GM19328 (cell line): ENCODE measurements around the gene SIDT2.
"Not testable (repeated sequence)": the region's sequence is repeated elsewhere in the genome, so short reads cannot be mapped to it uniquely, and the experiment has no call there.

Experiments used
- ATAC-seq: cut with Tn5 transposase; IDR thresholded peaks from one replicate; pipeline ENCODE4 v1.9.1; 2021; ENCODE audit warnings: mild to moderate bottlenecking, moderate library complexity; ENCODE audit not compliant: unreplicated experiment

Gene SIDT2

DNA sequence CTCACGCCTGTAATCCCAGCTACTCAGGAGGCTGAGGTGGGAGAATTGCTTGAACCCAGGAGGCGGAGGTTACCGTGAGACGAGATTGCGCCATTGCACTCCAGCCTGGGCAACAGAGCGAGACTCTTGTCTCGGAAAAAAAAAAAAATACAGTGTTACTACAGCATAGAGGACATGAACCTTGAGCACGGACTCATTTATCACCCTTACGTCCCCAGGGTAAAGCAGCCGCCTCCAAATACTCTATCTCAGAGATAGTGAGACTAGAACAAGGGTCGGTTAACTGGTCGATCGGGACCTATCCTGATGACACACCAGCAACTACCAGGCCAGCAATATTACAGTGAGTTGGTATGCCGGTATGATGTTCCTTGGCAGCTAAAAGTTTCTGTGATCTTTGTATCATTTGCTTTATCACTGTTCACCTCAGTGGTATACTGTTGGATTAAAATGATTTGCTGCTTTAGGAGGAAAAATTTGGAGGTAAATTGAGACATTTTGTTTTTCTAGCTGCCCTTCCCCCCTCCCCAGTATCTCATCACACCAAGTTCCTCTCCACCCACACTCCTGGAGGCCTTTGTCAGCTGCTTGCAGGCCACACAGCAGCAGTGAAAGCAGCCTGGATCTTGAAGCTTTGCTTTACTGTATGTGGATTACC, 7.0 kb upstream of the SIDT2 start:
- no peak for ATAC-seq

DNA sequence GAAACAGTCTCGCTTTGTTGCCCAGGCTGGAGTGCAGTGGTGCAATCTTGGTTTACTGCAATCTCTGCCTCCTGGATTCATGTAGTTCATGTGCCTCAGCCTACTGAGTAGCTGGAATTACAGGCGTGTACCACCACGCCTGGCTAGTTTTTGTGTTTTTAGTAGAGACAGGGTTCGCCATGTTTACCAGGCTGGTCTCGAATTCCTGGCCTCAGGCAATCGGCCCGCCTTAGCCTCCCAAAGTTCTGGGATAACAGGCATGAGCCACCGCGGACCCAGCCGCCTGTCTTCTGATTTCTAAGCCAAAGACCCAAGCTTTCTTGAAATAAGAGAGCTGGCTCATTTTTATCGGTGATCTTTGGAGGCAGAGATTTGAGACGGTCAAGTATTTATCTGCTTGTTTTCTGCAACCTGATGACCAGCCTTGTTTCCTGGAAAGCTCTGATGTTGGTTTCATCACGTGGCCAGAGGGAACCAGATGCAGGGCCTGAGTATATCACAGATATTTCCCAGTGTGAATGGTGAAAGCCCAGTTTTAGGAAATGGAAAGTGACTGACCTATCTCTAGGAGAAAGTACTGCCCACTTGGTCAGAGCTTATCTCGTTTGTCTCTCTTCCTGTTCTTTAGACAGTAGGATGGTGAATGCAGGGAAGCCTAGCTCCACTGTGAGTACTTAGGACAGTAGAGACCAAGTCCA, 5.7 kb upstream of the SIDT2 start:
- ATAC-seq: no peak

DNA sequence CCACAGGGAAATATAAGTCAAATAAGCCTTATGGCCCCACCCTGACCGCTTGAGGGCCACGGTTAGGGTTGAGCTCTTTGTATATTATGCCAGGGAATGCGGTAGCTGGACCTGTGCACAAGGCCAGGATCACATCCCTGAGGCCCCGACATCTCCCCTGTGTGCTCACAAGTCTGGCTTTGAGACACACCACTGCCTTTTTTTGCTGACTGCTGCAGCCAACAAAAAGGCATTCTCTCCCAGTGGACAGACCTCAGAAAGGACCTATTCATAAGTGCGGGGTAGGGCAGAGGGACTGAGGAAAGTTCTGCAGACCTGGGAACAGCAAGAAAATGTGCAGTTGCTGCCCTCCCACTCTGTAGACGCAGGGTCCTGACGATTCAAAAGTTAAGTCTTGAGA, 3.4 kb upstream of the SIDT2 start:
- ATAC-seq: no peak

DNA sequence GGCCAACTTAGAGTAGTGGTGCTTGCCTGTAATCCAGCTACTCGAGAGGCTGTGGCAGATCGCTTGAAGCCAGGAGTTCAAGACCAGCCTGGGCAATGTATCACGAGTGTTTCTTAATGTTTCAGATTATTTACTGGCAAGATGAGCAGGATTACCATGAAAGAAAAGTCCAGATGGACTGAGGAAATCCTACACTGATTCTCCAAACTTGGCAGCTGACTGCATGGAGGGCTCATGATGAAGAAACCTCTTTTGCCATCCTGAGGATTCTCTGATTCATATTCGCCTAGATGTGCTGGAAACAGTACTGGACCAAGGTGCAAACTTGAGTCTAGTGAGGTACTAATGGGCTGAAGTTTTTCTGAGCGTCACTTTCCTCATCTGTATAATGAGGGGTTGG, 2.8 kb upstream of the SIDT2 start:
- ATAC-seq: no peak

DNA sequence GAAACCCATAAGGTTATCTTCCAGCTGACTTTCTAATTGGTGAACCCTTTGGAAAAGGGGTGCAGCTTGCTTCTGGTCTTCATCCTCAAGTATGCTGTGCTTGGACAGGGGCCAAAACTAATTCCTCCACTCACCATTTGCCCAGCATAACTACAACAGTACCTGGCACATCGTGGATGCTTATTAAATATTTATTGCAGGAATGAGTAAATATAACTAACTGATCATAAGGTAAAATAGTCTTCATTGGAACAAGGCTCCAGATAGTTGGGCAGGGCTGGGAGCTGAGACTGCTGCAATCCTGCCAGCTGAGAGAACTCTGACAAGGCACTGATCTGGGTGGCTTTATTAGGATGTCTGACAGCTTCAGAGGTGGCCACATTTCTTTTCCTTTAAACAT, 2.4 kb upstream of the SIDT2 start:
- no peak for ATAC-seq

DNA sequence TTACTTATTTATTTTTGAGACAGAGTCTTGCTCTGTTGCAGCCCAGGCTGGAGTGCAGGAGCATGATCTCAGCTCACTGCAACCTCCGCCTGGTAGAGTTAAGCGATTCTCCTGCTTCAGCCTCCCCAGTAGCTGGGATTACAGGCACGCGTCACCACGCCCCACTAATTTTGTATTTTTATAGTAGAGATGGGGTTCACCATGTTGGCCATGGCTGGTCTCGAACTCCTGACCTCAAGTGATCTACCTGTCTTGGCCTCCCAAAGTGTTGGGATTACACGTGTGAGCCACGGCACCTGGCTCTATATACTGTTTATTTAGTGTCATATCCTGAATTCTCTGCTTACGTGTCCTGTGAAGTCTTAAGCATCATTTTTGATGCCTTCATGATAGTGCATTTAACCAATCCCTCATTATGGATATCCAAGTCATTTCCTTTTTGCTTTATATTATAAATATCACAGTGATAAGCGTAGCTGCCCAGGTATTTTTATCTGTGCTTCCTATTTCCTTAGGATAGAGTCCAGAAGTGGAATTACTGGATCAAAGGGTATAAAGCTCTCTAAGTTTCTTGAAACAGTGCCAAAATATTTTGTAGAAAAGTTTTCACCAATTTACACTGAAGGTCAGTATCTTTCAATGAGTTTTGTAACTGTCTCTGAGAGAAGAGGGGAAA, 871 bp upstream of the SIDT2 start:
- no peak for ATAC-seq

DNA sequence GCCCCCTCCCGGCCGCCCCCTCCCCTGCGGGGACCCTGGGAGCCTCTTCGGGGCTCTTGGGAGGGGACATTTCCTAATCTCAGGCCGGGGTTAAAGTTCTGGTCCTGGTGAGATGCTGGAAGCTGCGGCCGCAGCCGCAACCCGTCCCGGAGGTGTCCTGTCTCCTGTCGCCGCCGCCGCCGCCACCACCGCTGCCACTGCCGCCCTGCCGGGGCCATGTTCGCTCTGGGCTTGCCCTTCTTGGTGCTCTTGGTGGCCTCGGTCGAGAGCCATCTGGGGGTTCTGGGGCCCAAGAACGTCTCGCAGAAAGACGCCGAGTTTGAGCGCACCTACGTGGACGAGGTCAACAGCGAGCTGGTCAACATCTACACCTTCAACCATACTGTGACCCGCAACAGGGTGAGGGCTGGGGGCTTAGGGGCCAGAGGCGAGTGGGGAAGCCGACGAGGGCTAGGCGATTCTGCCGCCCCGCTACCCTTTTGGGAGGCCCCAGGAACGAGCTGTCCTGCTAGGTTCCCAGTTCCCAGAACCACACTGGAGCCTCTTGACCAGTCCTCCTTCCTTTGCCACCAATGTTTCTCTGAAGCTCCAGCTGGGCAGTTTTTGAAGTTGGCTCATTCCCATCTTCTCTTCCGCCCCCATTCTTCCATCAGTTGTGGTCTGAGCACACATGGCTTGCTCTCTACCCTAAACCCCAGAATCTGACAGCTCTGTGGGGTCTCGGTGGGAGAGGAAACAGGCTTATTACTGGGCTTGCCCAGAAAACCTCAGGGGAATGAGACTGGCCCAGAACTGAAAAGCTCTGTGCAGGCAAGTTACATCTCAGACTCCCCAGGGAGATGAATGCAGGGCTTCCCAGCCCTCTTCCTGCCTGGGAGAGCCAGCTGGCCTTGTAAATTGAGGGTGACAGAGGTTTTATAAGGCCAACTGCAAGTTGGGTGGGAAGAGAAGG, 781 bp downstream of the SIDT2 start:
- no peak for ATAC-seq

DNA sequence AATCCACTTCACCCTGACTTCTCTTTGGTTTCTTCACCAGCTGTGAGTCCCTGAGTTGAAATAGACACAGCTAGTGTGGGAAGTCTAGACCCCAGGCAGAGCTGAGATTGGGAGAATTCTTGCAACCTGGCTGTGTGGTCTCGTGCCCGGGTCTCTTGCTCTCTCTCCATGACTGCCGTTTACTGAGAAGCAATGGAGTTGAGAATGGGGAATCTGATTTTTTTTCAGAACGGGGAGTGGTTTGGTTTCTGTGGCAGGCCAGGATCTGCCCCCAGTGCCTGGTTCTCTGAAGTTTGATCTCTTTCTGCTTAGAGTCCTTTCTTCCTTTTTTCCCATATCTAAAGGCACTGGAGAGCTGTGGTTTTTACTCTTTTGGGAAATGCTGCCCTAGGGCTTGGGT, 1.5 kb downstream of the SIDT2 start:
- ATAC-seq: no peak

DNA sequence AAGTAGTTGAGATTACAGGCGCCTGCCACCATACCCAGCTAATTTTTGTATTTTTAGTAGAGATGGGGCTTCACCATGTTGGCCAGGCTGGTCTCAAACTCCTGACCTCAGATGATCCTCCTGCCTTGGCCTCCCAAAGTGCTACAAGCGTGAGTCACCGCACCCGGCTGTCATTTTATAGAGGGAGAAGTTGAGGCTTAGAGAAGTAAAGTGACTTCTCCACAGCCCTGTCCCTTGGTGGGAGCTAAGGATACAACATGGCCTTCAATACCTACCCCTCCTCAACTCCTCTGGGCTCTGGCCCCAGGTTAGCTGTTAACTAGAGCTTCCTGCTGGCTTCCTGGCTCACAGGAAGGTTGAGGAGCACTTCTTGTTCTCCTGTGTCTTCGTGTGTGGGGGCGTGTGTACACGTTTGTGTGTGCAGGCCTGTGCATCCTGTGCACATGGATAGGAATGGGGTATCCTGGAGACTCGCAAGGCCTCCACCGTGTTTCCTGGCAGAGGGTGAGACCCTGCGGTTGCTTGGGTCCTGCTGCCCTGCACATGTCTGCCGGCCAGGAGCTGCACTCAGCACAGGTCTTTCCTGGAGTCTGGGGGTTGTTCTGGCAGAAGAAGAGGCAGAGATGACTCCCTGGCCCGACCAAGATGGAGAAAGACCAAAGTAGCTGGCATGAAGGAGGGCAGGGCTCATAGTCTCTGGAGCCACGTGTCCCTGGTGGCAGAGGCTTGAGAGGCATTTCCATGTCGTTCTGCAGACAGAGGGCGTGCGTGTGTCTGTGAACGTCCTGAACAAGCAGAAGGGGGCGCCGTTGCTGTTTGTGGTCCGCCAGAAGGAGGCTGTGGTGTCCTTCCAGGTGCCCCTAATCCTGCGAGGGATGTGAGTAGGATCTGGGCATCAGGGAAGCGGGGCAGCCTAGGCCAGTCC, 2.4 kb downstream of the SIDT2 start:
- ATAC-seq: no peak

DNA sequence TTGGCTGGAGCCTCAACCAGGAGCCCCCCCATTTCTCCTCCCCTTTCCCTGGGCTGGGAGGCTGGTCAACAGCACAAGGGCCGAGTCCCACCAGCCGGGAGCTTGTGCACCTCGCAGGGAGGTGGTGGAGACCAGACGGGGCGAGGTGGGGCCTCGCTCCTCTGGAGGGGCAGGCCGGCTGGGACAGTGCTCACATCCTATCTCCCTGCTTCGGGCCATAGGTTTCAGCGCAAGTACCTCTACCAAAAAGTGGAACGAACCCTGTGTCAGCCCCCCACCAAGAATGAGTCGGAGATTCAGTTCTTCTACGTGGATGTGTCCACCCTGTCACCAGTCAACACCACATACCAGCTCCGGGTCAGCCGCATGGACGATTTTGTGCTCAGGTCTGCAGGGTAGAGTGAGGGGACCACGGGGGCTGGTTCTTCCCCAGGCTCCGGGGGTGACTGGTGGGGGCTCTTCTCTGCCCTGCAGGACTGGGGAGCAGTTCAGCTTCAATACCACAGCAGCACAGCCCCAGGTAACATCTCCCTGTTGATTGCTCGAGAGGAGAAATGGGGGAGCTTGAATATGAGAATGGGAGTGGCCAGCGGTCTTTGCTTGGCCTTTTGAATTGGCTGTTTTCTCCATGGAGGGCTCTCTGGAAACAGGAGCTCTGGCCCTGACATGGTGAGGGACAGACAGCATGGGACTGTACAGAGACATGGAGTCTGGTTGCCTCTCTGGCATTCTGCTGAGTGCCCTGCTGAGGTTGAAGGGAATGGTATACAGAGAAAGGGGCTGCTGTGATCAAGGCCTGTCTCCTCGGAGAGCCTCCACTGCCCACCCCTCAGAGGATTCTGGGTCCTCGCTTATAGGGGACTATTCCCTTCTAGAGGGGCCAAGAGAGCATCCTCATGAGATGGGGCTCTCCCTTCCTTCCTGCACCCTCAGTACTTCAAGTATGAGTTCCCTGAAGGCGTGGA, 3.3 kb downstream of the SIDT2 start:
- no peak for ATAC-seq

DNA sequence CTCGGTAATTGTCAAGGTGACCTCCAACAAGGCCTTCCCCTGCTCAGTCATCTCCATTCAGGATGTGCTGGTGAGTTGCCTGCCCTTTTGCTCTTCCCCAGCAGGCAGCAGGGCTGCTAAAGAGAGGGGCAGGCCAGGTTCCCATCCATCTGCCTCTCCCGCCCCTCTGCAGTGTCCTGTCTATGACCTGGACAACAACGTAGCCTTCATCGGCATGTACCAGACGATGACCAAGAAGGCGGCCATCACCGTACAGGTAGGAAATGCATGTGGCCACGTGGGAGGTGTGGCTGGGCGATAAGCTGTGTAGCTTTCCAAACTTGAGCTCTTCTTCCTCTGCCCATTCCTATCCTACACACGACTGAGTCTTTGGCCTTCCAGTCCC, 4.0 kb downstream of the SIDT2 start:
- no peak for ATAC-seq

DNA sequence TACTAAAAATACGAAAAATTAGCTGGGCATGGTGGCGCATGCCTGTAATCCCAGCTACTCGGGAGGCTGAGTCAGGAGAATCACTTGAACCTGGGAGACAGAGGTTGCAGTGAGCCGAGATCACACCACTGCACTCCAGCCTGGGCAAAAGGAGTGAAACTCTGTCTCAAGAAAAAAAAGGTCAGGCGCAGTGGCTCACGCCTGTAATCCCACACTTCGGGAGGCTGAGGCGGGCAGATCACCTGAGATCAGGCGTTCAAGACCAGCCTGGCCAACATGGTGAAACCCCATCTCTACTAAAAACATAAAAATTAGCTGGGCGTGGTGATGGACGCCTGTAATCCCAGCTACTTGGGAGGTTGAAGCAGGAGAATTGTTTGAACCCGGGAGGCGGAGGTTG, 4.6 kb downstream of the SIDT2 start:
- ATAC-seq: not testable (repeated sequence)

DNA sequence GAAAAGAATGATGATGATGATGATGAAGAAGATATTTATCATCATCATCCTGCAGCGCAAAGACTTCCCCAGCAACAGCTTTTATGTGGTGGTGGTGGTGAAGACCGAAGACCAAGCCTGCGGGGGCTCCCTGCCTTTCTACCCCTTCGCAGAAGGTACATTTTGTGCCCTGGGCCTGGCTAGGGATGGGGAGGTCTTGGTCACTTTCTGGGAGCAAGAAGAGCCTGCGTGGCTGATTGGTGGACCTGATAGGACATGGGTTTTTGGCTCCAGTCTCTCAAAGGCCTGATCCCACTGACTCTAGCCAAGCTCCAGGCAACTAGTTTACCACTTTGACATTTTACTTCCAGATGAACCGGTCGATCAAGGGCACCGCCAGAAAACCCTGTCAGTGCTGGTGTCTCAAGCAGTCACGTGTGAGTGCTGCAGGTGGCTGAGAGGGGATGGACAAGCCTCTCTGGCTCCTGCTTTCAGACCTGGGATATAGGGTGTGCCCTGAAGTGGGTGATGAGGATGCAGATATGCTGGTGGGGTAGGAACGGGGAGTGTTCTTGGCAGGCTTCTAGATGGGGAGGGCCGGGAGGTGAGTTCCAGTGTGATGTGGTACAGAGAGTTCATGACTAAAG, 5.3 kb downstream of the SIDT2 start:
- no peak for ATAC-seq

DNA sequence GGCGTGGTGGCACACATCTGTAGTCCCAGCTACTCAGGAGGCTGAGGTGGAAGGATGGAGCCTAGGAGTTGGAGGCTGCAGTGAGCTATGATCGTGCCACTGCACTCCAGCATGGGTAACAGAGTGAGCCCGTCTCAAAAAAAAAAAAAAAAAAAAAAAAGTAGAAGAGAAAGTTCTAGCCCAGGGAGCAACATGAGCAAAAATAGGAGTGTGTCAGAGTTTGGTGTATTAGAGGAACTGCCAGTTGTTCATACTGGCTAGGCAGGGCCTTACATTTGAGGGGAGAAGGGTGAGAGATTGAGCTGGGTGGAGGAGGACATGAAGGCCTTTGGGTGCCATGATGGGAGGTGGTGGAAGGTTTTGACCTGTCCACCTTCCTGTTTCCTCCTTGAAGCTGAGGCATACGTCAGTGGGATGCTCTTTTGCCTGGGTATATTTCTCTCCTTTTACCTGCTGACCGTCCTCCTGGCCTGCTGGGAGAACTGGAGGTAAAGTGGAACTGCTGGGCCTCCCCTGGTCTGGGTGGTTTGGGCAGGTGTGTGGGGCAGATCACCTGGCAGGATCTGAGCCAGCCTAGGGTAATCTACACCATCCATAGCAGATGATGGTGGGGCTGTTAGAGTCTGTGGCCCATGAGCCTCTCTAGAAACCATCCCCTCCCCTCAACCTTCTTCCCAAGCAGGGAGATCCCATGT, 7.3 kb downstream of the SIDT2 start:
- no peak for ATAC-seq

DNA sequence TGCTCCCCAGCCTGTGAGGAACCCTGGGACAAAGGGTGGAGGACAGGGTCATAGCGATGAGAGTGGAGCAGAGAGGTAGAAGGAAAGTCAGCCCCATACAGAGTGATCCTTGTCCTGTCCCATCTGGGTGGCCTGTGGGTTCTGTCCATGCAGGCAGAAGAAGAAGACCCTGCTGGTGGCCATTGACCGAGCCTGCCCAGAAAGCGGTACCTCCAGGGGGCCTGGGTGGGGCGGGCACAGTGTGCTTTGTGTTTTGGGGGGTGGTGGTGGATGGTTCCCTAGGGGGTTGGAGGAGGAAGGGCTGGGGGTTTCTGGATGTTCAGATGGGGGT, 7.9 kb downstream of the SIDT2 start:
- ATAC-seq: no peak

DNA sequence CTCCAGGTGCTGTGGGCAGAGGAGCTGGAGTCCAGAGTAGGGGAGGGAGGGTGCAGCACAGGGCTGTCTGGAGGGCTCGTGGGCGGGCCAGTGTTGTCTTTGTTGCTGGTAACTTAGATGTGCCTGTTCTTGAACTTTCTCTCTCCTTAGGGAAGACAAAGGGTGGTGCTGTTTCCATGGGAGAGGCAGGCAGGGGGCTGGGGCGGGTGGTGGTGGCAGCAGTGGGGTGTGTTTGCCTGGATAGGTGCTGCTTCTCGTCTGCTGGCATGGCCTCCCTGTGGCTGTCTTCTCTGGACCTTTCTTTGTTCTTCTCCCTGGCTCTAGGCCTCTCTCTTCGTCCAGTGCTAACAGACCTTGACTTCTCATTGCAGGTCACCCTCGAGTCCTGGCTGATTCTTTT, 8.5 kb downstream of the SIDT2 start:
- ATAC-seq: no peak

DNA sequence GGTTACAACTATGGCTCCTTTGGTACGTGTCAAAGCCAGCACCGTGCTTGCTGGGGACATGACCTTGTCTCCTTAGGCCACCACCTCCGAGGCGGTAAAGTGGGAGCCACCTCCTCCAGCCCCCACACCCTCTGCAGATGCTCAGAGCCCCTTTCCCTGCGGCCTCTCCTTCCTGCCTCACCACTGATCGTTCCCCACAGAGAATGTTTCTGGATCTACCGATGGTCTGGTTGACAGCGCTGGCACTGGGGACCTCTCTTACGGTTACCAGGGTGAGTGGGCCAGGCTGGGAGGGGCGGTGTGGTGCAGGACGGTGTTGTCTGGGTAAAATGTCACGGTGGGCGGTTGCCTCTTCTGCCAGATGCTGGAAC, 8.9 kb downstream of the SIDT2 start:
- no peak for ATAC-seq

DNA sequence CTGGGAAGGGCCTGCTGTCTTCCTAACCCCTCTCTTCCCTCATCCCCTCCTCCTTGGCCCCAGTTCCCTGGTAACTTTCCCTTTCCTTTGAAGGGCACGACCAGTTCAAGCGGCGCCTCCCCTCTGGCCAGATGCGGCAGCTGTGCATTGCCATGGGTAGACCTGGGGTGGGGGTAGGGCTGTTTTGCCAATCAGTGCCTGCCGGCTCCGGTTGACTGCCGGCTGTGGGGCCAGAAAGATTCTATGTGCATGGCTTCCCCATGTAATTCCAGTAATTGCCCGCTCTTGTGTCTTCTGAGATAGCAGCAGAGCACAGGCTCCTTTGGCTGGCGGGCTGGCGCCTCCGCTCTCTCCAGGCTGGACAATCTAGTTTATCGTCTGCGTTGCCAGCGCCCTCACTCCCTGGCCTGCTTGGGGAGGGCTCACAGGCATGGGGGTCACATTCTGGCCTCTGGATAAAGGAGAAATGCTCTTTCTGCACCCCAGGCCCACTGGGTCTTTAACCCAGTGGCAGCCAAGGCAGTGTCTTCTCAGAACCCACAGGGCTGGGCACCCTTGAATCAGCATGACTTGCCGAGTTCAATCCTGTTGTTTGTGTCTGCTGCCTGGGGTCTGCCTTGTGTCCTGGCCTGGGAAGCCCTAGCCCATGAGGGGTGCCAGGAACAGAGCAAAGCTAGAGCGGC, 9.4 kb downstream of the SIDT2 start:
- no peak for ATAC-seq
